HepG2 (cell line): ENCODE measurements around the gene NDUFS2. TPM values are rescaled to one million over a fixed set of nuclear protein-coding genes. Genes with fewer than 3 reads are reported as not detected.

Source experiments
- ARID5B ChIP-seq: IDR thresholded peaks from 2 replicates; pipeline ENCODE4 v1.4.0; 2020; ENCODE audit warnings: mild to moderate bottlenecking, missing genetic modification reagents
- ATF6 ChIP-seq: sonication (generic); formaldehyde crosslinking; conservative IDR thresholded peaks from 2 replicates; pipeline ENCODE4 v1.4.0; 2020; ENCODE audit warnings: missing genetic modification reagents
- EEA1 ChIP-seq: sonication (generic); formaldehyde crosslinking; IDR thresholded peaks from 2 replicates; pipeline ENCODE4 v1.5.1; 2020; ENCODE audit warnings: mild to moderate bottlenecking, missing genetic modification reagents, borderline replicate concordance
- FOXC1 ChIP-seq: sonication (generic); formaldehyde crosslinking; IDR thresholded peaks from 2 replicates; pipeline ENCODE4 v1.8.0; 2022; ENCODE audit warnings: mild to moderate bottlenecking, missing genetic modification reagents, borderline replicate concordance
- GABPB1 ChIP-seq: IDR thresholded peaks from 2 replicates; pipeline ENCODE4 v1.6.1; 2016; ENCODE audit warnings: mild to moderate bottlenecking, missing genetic modification reagents, moderate library complexity, missing compliant biosample characterization
- GZF1 ChIP-seq: sonication (generic); formaldehyde crosslinking; IDR thresholded peaks from 2 replicates; pipeline ENCODE4 v1.5.1; 2020; ENCODE audit warnings: mild to moderate bottlenecking, missing genetic modification reagents
- MIER3 ChIP-seq: IDR thresholded peaks from 2 replicates; pipeline ENCODE4 v1.6.1; 2016; ENCODE audit warnings: missing compliant biosample characterization, borderline replicate concordance
- MTA1 ChIP-seq: sonication (generic); formaldehyde crosslinking; IDR thresholded peaks from 2 replicates; pipeline ENCODE4 v1.4.0; 2020; ENCODE audit warnings: missing genetic modification reagents, mild to moderate bottlenecking, borderline replicate concordance
- PHF8 ChIP-seq: sonication (generic); formaldehyde crosslinking; IDR thresholded peaks from 2 replicates; pipeline ENCODE4 v1.5.0; 2020; ENCODE audit warnings: missing genetic modification reagents
- PRPF4 ChIP-seq: fragments of 200-400 bp; formaldehyde crosslinking; IDR thresholded peaks from 2 replicates; pipeline ENCODE4 v1.6.1; 2016; ENCODE audit warnings: low read length, low read depth; ENCODE audit not compliant: poor library complexity, severe bottlenecking
- RBM22 ChIP-seq: fragments of 200-400 bp; formaldehyde crosslinking; optimal IDR thresholded peaks from 2 replicates; pipeline ENCODE3; 2017; ENCODE audit warnings: mild to moderate bottlenecking, low read length, moderate library complexity
- RFXAP ChIP-seq: sonication (generic); formaldehyde crosslinking; IDR thresholded peaks from 2 replicates; pipeline ENCODE4 v1.4.0; 2020; ENCODE audit warnings: missing genetic modification reagents, borderline replicate concordance
- SIX1 ChIP-seq: sonication (generic); formaldehyde crosslinking; IDR thresholded peaks from 2 replicates; pipeline ENCODE4 v1.4.0; 2020; ENCODE audit warnings: missing genetic modification reagents, borderline replicate concordance
- SP5 ChIP-seq: IDR thresholded peaks from 2 replicates; pipeline ENCODE4 v1.6.1; 2016; ENCODE audit warnings: low read depth, borderline replicate concordance
- TOE1 ChIP-seq: sonication (generic); formaldehyde crosslinking; IDR thresholded peaks from 2 replicates; pipeline ENCODE4 v1.4.0; 2020; ENCODE audit warnings: mild to moderate bottlenecking, missing genetic modification reagents
- U2AF2 ChIP-seq: fragments of 200-400 bp; formaldehyde crosslinking; IDR thresholded peaks from 2 replicates; pipeline ENCODE4 v1.6.1; 2017; ENCODE audit warnings: low read depth, mild to moderate bottlenecking, low read length
- ZSCAN21 ChIP-seq: sonication (generic); formaldehyde crosslinking; IDR thresholded peaks from 2 replicates; pipeline ENCODE4 v1.8.0; 2022; ENCODE audit warnings: mild to moderate bottlenecking, missing genetic modification reagents, moderate library complexity, borderline replicate concordance
- polyA plus RNA-seq, 8 experiments: library from polyadenylated mRNA; depleted of rRNA in 3 of 8; stranded (reverse) in 7 of 8; unstranded in 1 of 8; fragments of >200 nt; fragmentation: Illumina TruSeq in 4 of 8; extraction: Trizol in 4 of 8; gene quantifications; 2 replicates each; pipeline versions ENCODE4 v1.2.1 to v1.2.3, GENCODE V29; 2011 to 2016; ENCODE audit warnings: low read depth in 4 of 8, missing spikeins in 1 of 8, mixed read lengths in 1 of 8; ENCODE audit not compliant: insufficient read depth in 1 of 8
- total RNA-seq, 5 experiments: library from RNA; depleted of rRNA; stranded (reverse); fragments of >200 nt; fragmentation: Illumina TruSeq; extraction: Trizol; gene quantifications; 2 replicates each; pipeline ENCODE4 v1.2.3, GENCODE V29; 2016; ENCODE audit warnings: low read depth in 1 of 5
- TF ChIP-seq, protein P1 (sequence below): sonication (generic); formaldehyde crosslinking; IDR thresholded peaks from 2 replicates; pipeline ENCODE4 v1.5.0; 2020; ENCODE audit warnings: mild to moderate bottlenecking, missing genetic modification reagents, borderline replicate concordance

The NDUFS2 gene
- total and polyA plus RNA-seq, 2 of the 13 experiments (the other 11 are each of a cell fraction or from before 2014, with no cell fraction given) = 89.9 to 118 TPM

DNA sequence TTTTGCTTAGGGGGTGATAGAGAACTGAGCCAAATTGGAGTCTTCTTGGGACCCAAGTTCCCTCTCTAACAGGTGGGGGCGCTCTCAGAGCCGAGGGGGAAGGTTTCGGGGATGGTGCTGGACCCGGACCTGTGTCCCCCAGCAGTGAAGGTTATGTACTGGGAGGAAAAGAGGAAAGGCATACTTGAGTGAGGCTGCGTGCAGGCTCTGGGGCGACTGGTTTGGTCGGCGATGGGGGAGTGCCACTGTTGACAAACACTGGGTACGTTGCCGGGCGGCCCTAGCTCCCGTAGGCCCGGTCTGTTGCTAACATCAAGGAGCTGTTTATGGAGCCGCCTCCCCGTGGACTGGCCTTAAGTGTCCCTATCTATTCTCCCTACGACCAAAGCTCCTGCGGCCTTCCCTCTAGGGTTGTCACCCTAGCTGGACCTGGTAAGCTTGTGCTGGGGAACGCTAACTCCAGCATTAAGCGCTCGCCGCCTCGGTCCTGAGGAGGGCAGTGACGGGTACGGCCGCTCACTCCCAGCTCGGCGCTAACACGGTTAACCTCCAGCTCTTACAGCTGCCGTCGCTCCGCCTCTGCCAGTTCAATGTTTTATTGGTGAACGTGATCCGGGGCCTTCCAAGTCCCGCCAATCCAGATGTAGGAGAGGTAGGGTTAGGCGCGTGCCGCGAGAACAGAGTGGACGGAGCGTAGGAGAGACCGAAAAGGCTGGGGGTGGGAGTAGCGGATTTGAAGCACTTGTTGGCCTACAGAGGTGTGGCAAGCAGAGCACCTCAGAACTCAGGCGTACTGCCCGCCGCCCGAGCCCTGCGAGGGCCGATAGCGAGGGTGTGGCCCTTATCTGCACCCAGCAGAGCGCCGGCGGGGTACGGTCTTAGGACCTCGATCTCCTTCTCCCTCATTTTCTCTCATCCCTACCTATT, 36.2 kb upstream of the NDUFS2 start, which contains the start of gene PPOX (continued):
- TF ChIP-seq ARID5B (CRISPR knock-in tag) (peak; percentile 15; the same call in 1 of the 2 replicates), MTA1 (0 out of 2 replicates have a peak, but pooled peaks have one; percentile 16), SP5 (CRISPR knock-in tag) (0 out of 2 replicates have a peak, but pooled peaks have one; percentile 42), FOXC1 (CRISPR knock-in tag) (0 out of 2 replicates have a peak, but pooled peaks have one; percentile 71), PRPF4 (no peak), U2AF2 (peak; percentile 44; the same call in 1 of the 2 replicates), EEA1 (no peak), MIER3 (CRISPR knock-in tag) (no peak), RBM22 (peak; percentile 71), RFXAP (CRISPR knock-in tag) (peak; percentile 89; the same call in 1 of the 2 replicates), SIX1 (CRISPR knock-in tag) (no peak), PHF8 (CRISPR knock-in tag) (peak; percentile 77), GZF1 (no peak), GABPB1 (CRISPR knock-in tag) (peak; percentile 64), ATF6 (CRISPR knock-in tag) (no peak), ZSCAN21 (CRISPR knock-in tag) (0 out of 2 replicates have a peak, but pooled peaks have one; percentile 58), TOE1 (no peak)
- TF ChIP-seq, protein P1, sequence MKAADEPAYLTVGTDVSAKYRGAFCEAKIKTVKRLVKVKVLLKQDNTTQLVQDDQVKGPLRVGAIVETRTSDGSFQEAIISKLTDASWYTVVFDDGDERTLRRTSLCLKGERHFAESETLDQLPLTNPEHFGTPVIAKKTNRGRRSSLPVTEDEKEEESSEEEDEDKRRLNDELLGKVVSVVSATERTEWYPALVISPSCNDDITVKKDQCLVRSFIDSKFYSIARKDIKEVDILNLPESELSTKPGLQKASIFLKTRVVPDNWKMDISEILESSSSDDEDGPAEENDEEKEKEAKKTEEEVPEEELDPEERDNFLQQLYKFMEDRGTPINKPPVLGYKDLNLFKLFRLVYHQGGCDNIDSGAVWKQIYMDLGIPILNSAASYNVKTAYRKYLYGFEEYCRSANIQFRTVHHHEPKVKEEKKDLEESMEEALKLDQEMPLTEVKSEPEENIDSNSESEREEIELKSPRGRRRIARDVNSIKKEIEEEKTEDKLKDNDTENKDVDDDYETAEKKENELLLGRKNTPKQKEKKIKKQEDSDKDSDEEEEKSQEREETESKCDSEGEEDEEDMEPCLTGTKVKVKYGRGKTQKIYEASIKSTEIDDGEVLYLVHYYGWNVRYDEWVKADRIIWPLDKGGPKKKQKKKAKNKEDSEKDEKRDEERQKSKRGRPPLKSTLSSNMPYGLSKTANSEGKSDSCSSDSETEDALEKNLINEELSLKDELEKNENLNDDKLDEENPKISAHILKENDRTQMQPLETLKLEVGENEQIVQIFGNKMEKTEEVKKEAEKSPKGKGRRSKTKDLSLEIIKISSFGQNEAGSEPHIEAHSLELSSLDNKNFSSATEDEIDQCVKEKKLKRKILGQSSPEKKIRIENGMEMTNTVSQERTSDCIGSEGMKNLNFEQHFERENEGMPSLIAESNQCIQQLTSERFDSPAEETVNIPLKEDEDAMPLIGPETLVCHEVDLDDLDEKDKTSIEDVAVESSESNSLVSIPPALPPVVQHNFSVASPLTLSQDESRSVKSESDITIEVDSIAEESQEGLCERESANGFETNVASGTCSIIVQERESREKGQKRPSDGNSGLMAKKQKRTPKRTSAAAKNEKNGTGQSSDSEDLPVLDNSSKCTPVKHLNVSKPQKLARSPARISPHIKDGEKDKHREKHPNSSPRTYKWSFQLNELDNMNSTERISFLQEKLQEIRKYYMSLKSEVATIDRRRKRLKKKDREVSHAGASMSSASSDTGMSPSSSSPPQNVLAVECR (CRISPR knock-in tag) = peak; percentile 92
